Prostate gland (tissue), 2 donors: Measurements from ENCODE around the gene HHIPL1. TPM values are rescaled to one million over a fixed set of nuclear protein-coding genes. Genes with fewer than 3 reads are reported as not detected.

Source experiments
- DNase-seq: peaks from one replicate; pipeline ENCODE4 v3.0.0-alpha.2; 2019; ENCODE audit warnings: low spot score
- H3K27ac ChIP-seq, 2 donors: fragments of 200-600 bp; sonication (generic); 2 replicates each; pipeline ENCODE4 v1.5.1; 2017 to 2019
- H3K27me3 ChIP-seq: fragments of 200-600 bp; sonication (generic); replicated peaks from 2 replicates; pipeline ENCODE4 v1.5.1; 2019; ENCODE audit not compliant: insufficient read depth
- H3K36me3 ChIP-seq, 2 donors: fragments of 200-600 bp; sonication (generic); 1 replicate in 1 of 2; 2 replicates in 1 of 2; pipeline versions ENCODE4 v1.5.1 to v1.8.1; 2017 to 2019
- H3K4me1 ChIP-seq: fragments of 200-600 bp; sonication (generic); replicated peaks from 2 replicates; pipeline ENCODE4 v1.5.1; 2019
- H3K4me3 ChIP-seq, 2 donors: fragments of 200-600 bp; sonication (generic); 2 replicates each; pipeline ENCODE4 v1.5.1; 2017 to 2019
- H3K9me3 ChIP-seq: fragments of 200-600 bp; sonication (generic); 2 replicates; pipeline ENCODE4 v1.5.1; 2017
- CTCF ChIP-seq, 4 experiments: fragments of 200-600 bp in 2 of 4; fragments of 450-650 bp in 2 of 4; sonication (generic) in 2 of 4; IDR thresholded peaks; 1 replicate in 3 of 4; 2 replicates in 1 of 4; pipeline ENCODE4 v1.5.1; 2016 to 2019; ENCODE audit warnings: antibody characterized with exemption in 4 of 4, mild to moderate bottlenecking in 2 of 4, moderate library complexity in 2 of 4
- POLR2A ChIP-seq: fragments of 450-650 bp; IDR thresholded peaks from one replicate; pipeline ENCODE4 v1.6.1; 2016; ENCODE audit warnings: antibody characterized with exemption, mild to moderate bottlenecking
- POLR2AphosphoS5 ChIP-seq: sonication (generic); formaldehyde crosslinking; IDR thresholded peaks from one replicate; pipeline ENCODE4 v1.6.1; 2017; ENCODE audit warnings: antibody characterized with exemption
- WGBS: methylation state at CpG from one replicate; pipeline ENCODE4 v1.1.5; 2018; 5-methylcytosine and 5-hydroxymethylcytosine counted together
- intact Hi-C: fragments of 100-400 bp; cut with DNase I; formaldehyde crosslinking; loops from one replicate; pipeline ENCODE4 v1.14.2; 2022
- total RNA-seq, 2 donors: library from RNA; depleted of rRNA; stranded (reverse); fragments of >200 nt; gene quantifications; one replicate each; pipeline ENCODE4 v1.1.0, GENCODE V29; 2016

Gene HHIPL1
- total RNA-seq, 2 donors from 2014 or later: 2.8 to 4.5 TPM

GRCh38 chr14:99708449-99708848, 63.5 kb downstream of the HHIPL1 start:
- 84% methylated on average over 7 of the region's 7 CpGs for WGBS
- H3K36me3 ChIP-seq: no peaks in the 10 kb centered on the region
- TF ChIP-seq POLR2AphosphoS5: no peak
- no peak for TF ChIP-seq POLR2A
- no peak for TF ChIP-seq CTCF (IDR thresholded peaks at IDR 0.05)
- H3K27me3 ChIP-seq: no peaks in the 10 kb centered on the region
- no peak overlapping the region for H3K27ac ChIP-seq
- H3K9me3 ChIP-seq: no peaks in the 10 kb centered on the region
- no peak overlapping the region for H3K4me3 ChIP-seq
- H3K4me1 ChIP-seq: no peaks in the 10 kb centered on the region
- intact Hi-C loops: no loop called here
- DNase-seq: no peak

GRCh38 chr14:99713972-99714371, 69.0 kb downstream of the HHIPL1 start:
- Histone ChIP-seq H3K27me3 (no peaks in the 10 kb centered on the region), H3K36me3 (no peaks in the 10 kb centered on the region), H3K4me3 (no peak overlapping the region), H3K4me1 (no peaks in the 10 kb centered on the region), H3K27ac (no peak overlapping the region), H3K9me3 (no peaks in the 10 kb centered on the region)
- no peak for DNase-seq
- 62% methylated on average over 3 of the region's 3 CpGs for WGBS
- TF ChIP-seq POLR2AphosphoS5: no peak
- no peak for TF ChIP-seq POLR2A
- no peak for TF ChIP-seq CTCF (IDR thresholded peaks at IDR 0.05)
- intact Hi-C loops: no loop called here

GRCh38 chr14:99715266-99716000, 70.5 kb downstream of the HHIPL1 start:
- H3K36me3 ChIP-seq: no peaks in the 10 kb centered on the region
- no peaks in the 10 kb centered on the region for H3K9me3 ChIP-seq
- intact Hi-C loops: no loop called here
- no peak overlapping the region for H3K27ac ChIP-seq
- WGBS: 83% methylated on average over 24 of the region's 24 CpGs
- no peak overlapping the region for H3K4me3 ChIP-seq
- no peak for DNase-seq
- TF ChIP-seq CTCF (IDR thresholded peaks at IDR 0.05) (no peak), POLR2AphosphoS5 (no peak), POLR2A (no peak)
- no peaks in the 10 kb centered on the region for H3K4me1 ChIP-seq
- no peaks in the 10 kb centered on the region for H3K27me3 ChIP-seq

GRCh38 chr14:99716091-99716849, 71.3 kb downstream of the HHIPL1 start:
- Histone ChIP-seq H3K9me3 (no peaks in the 10 kb centered on the region), H3K4me1 (no peaks in the 10 kb centered on the region), H3K27me3 (no peaks in the 10 kb centered on the region), H3K27ac (no peak overlapping the region), H3K4me3 (no peak overlapping the region), H3K36me3 (no peaks in the 10 kb centered on the region)
- no peak for DNase-seq
- intact Hi-C loops: no loop called here
- TF ChIP-seq CTCF (IDR thresholded peaks at IDR 0.05) (no peak), POLR2A (no peak), POLR2AphosphoS5 (no peak)
- WGBS: 81% methylated on average over 10 of the region's 10 CpGs
